ENCODE results near the gene ADGRL3.
"Not testable (repeated sequence)": the region's sequence is repeated elsewhere in the genome, so short reads cannot be mapped to it uniquely, and the experiment has no call there.

Gene ADGRL3

DNA sequence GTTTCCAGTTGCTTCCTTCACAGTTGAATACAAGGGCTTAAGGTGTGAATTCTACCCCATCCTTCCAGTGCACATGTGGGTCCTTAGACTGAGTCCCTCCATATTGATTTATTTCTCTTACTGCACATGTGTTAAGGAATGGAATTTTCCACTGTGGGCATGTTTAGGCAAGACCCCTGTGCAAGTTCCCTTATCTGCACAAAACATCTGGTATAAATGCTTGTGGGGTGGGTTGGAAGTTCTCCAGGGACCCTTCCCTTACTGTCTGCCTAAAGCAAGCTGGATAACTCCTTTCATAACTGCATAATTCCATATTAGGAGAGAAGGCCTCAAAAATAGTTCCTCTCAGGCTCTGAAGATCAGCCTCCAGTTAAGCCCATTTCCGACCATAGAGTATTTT, 570.9 kb downstream of the ADGRL3 start:
- no peak for DNase-seq (ENCODE audit: low read depth in 1 of 2, low spot score in 1 of 2)

DNA sequence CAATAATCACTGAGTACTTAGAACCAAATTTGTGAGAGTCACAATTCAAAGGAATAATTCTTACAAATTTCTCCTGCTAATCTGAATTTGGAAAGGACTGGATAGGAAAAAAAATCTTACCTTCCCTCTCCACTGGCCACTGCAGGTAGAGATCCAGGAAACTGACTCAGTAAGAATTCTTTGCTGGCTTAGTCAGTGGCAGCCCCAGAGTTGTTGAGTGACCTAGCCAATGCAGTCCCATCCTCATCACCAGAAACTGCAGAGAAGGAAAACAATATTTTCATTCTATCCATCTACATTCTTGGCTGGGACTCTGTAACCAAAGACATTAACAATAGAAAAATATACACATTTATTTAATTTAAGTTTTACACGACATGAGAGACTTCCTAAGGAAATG, 572.0 kb downstream of the ADGRL3 start:
- no peak for DNase-seq (ENCODE audit: low read depth in 1 of 2, low spot score in 1 of 2)

DNA sequence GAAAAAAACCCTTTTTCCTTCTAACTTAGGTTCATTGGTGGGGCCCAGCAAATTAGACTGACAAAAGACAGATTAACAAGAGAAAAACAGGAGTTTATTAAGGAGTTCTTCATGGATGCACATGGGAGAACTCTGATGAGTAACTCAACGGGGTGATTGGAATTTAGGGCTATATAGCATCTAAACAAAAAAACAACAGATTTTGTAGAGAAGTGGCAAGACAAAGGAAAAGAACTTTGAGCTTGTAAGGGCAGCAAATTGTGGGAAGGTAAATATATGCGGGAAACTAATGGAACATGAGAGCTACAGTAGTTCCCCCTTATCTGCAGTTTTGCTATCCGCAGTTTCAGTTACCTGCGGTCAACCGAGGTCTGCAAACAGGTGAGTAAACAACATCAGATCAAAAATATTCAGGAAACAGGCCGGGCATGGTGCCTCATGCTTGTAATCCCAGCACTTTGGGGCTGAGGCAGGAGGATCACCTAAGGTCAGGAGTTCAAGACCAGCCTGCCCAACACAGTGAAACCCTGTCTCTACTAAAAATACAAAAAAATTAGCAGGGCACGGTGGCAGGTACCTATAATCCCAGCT, 573.6 kb downstream of the ADGRL3 start:
- no peak for DNase-seq (ENCODE audit: low read depth in 1 of 2, low spot score in 1 of 2)

DNA sequence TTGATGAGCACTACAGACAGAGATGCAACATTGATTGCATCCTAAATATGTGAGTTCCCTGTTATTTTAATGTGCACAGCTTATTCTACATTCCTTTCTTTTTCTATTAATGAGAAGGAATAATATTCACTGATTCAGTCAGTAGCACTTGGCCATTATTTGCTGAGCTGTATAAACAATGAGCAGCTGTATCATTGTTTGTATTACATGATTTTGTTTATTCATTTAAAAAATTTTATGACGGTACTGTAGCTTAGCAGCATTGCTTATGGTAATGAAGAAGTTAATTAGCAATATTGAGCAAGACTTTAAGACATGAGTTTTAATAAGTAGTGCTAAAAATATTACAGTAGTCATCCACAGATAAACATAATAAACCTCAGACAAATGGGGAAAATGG, 582.0 kb downstream of the ADGRL3 start:
- DNase-seq (ENCODE audit: low read depth in 1 of 2, low spot score in 1 of 2) = no peak

DNA sequence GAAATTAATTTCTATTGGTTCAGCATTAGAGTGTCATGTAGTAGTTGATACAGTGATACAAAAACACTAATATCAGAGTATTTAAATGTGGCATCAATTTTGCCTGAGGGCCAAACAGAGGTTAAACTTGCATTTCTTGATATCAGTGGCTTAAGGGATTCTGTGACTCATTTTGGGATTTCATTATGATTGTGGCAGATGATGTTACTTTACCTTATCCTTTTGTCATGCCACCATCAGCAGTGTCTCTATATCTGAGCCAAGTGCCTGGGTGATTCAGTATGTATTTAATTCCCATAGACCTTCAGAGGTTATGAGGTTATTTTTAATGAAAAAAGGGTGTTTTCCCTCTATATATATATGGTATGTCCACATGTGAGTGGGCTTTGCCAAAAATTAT, 582.9 kb downstream of the ADGRL3 start:
- no peak for DNase-seq (ENCODE audit: low read depth in 1 of 2, low spot score in 1 of 2)

DNA sequence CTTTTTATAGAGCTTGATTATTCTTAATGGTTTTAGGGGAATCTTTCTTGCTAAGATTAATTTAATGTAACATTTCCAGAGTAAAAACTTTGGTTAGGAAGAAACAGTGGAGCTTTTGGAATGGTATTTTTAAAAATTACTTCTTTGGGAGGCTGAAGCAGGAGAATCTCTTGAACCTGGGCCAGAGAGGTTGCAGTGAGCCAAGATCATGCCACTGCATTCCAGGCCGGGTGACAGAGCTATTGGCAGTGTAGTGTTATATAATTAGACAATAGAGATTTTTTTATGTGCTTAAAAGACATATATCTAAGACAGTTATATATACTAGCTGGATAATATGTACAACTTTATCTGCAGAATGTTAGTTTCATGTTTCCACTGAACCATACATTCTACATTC, 585.6 kb downstream of the ADGRL3 start:
- no peak for DNase-seq (ENCODE audit: low read depth in 1 of 2, low spot score in 1 of 2)

DNA sequence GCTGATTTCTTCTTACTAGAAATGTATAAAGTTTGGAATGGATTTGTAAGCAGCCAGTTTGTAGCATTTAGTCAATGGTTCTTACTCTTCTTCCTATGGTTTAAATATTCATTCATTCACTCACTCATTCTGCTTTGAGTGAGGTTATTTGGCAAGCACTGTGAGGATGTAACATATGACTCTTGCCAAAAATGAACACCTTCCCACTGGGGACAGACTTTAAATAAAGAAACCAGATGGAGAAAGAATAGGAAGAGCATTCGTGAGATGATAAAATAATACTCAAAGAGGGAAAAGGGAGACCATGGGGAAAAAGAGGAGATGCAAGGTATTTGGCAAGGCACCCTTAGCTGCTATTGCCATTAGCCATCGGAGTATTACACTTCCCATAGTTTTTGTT, 586.1 kb downstream of the ADGRL3 start:
- no peak for DNase-seq (ENCODE audit: low read depth in 1 of 2, low spot score in 1 of 2)

DNA sequence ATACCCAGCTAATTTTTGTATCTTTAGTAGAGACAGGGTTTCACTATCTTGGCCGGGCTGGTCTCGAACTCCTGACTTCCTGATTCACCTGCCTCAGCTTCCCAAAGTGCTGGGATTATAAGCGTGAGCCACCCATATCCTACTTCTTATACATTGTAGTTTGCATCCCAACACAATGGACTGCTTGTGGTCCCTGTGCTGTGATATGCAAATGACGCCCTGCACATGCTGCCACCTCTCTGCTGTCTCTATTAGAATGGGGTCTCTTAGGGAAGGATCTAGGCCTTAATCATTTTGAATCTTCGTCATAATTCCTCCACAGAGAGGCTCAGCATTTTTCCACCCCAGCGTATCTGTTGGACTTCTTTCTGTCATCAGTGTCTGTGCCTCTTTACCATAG, 595.9 kb downstream of the ADGRL3 start:
- no peak for DNase-seq (ENCODE audit: low read depth in 1 of 2, low spot score in 1 of 2)

DNA sequence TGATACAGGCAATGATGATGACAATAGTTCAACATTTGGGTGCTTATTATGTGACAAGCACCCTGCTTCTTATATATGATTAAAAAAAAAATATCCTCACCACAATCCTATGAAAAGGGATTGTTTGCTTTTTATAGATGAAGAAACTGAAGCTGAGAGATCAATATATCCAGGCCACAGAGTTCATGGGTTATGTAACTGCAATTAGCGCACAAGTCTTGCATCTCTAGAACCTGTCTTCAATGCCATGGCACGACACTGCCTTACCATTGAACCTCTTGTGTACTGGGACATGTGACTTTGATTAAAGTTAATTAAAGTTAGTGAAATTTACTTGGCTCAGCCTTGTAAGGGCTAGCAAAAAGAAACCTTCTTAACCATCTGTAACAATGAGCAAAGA, 599.7 kb downstream of the ADGRL3 start:
- no peak for DNase-seq (ENCODE audit: low read depth in 1 of 2, low spot score in 1 of 2)

DNA sequence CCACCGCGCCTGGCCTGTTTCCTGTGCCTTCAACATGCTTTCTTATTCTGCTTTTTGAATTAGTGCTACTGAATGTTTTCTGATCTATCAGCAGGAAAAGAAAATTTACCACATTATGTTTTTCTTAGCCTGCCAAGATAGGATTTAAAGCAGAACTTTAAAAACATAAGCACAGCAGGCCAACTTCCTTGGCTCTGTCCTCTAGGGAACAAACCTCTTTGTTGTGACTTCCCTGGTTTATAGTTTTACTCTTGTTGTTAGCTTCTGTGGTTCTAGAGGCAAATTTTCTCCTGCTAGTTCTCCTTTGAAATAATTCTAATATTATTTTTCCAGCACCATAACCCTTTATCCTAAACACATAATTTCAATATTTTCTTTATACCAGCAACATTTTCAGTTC, 605.1 kb downstream of the ADGRL3 start:
- DNase-seq (ENCODE audit: low read depth in 1 of 2, low spot score in 1 of 2) = no peak

DNA sequence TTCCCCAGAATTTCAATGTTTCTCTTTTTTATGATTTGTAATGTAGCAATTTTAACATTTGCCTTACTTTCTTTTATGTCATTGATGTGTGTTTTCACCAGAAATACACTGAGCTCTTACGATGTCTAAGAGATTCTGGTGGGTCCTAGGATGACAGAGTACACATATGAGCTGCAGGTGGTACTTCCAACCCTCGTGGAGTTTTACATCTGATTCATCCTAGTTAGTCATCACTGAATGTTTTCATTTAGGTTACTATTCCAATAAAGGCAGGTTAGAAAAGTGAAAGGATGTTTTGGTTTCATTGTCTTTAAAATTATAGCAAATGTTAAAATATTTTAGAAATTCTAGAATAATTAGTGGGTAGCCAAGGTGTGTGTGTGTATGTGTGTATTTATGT, 605.9 kb downstream of the ADGRL3 start:
- no peak for DNase-seq (ENCODE audit: low read depth in 1 of 2, low spot score in 1 of 2)

DNA sequence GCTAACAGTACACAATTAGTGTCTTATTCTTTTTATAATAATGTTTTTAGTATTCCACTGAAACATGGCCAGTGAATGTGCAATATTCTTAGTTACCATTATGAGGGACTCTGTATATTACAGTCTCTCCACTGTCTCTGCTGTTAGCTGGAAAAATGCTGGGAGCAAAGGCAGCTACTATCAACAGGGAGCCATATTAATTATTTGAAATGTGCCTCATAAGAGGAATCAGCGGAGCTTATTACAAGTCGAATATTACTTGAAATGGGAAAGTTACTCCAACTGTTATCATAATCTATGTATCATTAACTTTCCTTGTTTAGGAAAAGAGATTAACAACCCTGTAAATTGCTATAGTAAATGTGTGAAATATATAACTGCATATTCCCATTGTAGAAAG, 612.0 kb downstream of the ADGRL3 start:
- no peak for DNase-seq (ENCODE audit: low read depth in 1 of 2, low spot score in 1 of 2)

DNA sequence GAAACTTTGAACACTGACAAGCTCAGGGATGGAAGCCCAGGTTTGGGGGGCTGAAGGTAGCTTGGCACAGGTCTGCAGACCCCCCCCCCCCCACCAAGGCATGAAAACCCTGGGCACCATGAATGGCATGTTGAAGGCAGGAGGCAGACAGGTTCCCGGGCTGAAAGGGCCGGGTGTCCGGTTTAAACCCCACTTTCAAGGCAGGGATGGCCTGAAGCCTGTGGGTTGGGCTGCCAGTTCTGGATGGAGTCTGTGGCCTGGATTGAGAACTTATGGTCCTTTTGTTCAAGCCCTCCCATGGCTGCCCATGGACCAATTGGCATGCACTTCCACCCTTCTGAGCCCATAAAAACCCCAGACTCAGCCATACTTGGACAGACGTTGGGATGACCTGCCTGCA, 616.9 kb downstream of the ADGRL3 start:
- no peak for DNase-seq (ENCODE audit: low read depth in 1 of 2, low spot score in 1 of 2)

DNA sequence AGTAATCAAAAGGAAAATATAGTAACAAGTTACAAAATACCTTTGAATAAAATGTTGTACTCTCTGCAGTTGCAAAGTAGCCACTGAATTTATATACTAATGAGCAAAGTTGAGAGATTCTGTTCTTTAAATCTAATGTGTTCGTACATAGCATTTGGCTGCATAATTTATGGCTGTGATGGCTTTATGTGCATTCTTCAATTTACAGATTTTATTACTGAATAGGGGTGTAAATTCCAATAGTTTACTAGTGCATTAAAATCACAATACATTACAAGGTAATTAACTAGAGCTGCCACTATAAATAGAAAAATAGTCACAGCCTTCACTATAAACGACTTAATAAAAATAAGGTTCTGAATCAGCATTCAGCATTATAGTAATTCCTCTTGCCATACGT, 620.0 kb downstream of the ADGRL3 start:
- no peak for DNase-seq (ENCODE audit: low read depth in 1 of 2, low spot score in 1 of 2)

DNA sequence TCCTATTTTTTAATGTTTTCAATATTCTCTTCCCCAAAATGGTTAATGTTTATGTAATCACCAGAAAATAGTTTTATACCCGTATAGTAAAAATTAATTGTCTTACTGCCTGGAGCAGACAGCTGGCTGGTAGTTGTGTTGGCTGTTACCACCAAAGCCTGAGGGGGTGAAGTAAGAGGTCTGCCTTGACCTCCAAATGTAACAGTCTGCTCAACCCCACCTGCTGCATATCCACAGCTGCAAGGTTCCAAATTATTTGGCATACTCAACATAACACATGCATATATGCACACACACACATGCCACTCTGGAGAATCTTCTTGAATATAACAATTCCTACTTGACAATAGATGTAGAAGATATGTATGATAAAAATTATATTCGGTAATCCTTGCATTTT, 624.3 kb downstream of the ADGRL3 start:
- DNase-seq (ENCODE audit: low read depth in 1 of 2, low spot score in 1 of 2) = no peak

DNA sequence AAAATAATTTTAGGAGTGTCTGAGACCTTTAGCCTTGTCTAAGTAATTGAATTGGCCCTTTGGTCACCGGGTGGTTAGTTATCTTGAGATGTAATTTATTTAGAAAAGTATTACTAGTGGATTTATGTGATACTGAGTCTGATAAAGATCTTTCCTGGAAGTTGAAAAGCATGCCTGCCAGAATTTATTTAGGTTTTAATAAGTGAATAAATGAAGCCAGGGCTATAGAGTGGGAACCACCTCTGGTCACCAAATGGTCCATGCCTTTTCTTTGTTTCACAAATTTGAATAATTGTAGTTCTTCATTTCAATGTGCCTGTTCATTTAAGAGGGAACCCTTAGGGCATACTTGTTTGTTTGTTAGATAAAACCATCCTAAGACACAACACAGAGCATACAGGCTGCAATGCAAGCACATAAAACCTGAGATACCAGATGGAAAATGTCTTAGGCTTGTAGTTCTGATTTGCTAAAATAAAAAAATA, 627.8 kb downstream of the ADGRL3 start:
- no peak for DNase-seq (ENCODE audit: low read depth in 1 of 2, low spot score in 1 of 2)

DNA sequence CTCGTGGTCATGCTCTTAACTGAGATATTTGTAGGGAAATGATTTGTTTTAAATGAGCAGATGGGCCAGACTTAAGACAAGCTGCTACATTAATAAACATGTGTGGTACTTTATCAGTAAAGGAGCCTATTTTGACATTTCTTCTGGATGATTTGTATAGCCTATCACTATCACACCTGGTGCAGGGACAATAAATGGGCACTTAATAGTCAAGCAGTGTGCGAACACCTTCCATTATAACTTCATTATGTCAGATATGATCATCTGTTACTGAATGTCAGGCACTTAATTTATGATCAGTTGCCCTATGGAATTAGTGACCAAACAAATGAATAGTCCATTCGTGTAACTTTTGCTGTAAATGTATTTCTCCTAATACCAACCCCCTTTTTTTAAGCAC, 628.8 kb downstream of the ADGRL3 start:
- DNase-seq (ENCODE audit: low read depth in 1 of 2, low spot score in 1 of 2) = no peak

DNA sequence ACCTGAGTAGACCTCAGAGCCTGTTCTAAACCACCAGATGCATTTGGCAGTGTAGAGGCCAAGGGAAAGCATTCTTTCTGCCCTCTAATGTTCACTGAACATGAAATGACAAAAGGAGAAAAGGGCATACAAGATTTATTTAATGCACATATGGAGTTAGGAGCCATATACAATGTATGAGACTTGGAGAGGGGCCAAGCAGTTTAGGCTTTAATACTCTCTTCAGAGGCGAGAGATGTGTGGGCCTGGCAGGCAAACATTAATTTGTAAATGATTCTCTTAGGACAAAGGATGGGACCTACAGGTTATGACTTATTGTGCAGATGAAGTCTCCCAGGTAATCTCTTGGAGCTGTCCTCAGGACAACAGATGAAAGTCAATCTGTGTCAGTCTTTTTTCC, 631.9 kb downstream of the ADGRL3 start:
- DNase-seq (ENCODE audit: low read depth in 1 of 2, low spot score in 1 of 2) = no peak

DNA sequence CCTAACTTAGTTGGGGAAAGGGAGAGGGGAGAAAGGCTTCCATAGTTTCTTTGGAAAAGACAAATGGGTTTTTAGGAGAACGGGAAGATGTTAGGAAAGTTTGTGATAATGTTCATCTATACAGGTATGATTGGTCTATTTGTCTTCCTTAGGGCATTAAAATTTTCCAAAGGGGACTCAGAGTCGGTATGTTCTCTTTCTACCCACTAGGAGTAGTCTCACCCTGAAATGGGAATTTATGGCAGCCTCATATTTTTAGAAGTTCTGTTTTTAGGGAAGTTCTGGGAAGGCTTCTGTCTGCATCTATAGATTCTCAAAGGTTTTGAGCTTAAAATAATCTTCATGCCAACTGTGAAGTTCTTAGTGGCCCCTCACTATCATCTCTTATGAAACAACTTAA, 637.3 kb downstream of the ADGRL3 start:
- DNase-seq (ENCODE audit: low read depth in 1 of 2, low spot score in 1 of 2) = no peak

DNA sequence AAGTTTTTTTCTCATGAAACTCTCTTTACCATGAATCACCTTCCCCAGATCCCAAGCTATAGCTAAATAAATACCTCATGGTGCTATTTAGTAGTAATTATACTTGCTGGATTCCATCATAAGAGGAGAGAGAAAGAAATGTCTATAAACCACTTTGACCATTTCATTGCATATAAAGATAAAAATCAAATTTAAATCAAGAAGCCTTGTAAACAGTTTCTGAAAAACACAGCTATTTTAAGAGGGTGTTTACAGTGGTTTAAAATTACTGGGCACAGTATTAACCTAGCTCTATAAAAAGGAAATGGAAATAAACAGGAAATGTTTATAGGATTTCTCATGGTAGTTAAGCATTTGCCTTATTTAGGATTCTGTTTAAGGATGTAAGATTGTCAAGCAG, 637.9 kb downstream of the ADGRL3 start:
- no peak for DNase-seq (ENCODE audit: low read depth in 1 of 2, low spot score in 1 of 2)

DNA sequence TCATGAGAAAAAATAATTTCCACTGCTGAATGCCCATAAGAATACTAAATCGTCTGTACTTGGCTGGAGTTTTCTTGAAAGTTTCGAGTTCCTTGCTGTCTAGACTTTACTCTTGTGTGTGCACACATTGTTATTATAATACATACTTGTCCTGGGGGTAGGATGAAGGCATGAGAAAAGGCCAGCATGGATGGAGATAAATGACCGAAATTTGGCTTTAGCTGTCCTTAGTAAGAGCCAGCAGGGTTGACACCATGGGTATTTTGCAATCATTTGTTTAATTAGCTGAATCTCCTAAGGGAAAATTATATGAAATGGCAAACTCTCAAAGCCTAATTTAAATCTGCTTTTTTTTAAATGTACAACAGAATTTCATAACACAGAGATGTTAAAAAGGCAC, 641.6 kb downstream of the ADGRL3 start:
- DNase-seq (ENCODE audit: low read depth in 1 of 2, low spot score in 1 of 2) = no peak

DNA sequence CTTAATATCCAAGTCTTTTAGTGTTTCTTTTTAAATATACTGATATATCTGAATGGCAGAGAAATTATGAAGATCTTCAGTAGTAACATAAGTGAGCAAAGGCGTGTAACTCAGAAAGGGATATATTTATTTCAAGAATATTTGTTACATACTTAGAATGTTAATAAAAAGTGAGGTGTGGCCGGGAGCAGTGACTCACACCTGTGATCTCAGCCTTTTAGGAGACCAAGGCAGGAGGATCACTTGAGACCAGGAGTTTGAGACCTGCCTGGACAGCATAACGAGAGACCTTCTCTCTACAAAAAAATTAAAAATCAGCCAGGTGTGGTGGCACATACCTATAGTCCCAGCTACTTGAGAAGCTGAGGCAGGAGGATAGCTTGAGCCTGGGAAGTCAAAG, 651.0 kb downstream of the ADGRL3 start:
- DNase-seq (ENCODE audit: low read depth in 1 of 2, low spot score in 1 of 2) = no peak

DNA sequence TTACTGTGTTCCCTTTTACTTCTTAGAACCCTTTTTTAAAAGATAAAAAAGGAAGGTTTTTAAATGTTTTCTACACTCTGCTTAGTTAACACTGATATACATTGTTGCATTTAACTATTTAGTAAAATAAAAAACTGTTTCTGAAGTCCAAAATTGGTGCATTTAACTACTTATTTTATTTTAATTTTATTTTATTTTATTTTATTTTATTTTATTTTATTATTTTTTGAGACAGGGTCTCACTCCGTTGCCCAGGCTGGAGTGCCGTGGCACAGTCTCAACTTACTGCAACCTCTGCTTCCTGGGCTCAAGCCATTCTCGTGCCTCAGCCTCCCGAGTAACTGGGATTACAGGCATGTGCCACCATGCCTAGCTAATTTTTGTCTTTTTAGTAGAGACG, 652.0 kb downstream of the ADGRL3 start:
- not testable (repeated sequence) for DNase-seq (ENCODE audit: low read depth in 1 of 2, low spot score in 1 of 2)

DNA sequence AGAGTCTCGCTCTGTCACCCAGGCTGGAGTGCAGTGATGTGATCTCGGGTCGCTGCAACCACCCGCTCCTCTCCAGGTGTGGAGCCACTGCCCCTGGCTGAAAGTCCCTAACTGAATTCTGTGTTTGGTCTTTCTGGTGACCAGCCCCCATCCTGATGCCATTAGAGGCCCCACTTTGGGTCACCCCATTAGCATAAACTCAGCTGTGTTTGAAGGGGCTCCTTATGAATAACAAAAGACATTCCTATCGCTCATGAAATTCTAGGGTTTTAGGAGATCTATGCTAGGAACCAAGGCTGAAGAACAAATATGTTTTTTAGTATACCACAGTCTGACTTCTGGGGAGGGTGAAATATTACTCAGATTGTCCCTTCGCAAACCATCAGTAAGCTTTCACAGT, 652.9 kb downstream of the ADGRL3 start:
- DNase-seq (ENCODE audit: low read depth in 1 of 2, low spot score in 1 of 2) = no peak
